Endothelial cell of umbilical vein (primary cell): ENCODE measurements around the gene TLR5. TPM values are rescaled to one million over a fixed set of nuclear protein-coding genes. Genes with fewer than 3 reads are reported as not detected.

Experiments used
- BruUV-seq: library from RNA; stranded (reverse); fragments of 400-500 nt; replicated peaks from 2 replicates; lab custom pipeline; 2021; lab: Mats Ljungman, UMichigan
- CTCF ChIA-PET: fragments of 300-600, 350-600 bp; sonication (Branson Sonifier 250); formaldehyde crosslinking; loops from one replicate; lab custom pipeline; 2021; ENCODE audit warnings: antibody characterized with exemption, inconsistent platforms; lab: Charles Lee
- POLR2A ChIA-PET: fragments of 300-600, 350-600 bp; sonication (Branson Sonifier 250); formaldehyde crosslinking; loops from one replicate; lab custom pipeline; 2021; ENCODE audit warnings: antibody characterized with exemption, inconsistent platforms; lab: Charles Lee
- DNase-seq: peaks from one replicate; pipeline ENCODE4 v3.0.0-alpha.2; 2011; ENCODE audit warnings: low read depth, low spot score
- FAIRE-seq: peaks from 2 replicates; lab custom pipeline; 2011; peaks lifted over from hg19 to GRCh38; lab: Jason Lieb, UNC
- H2AFZ ChIP-seq: 2 replicates; pipeline ENCODE4 v1.6.0; 2012; ENCODE audit warnings: low read depth, low read length, control low read depth, inconsistent platforms
- H3K27ac ChIP-seq: 2 replicates; pipeline ENCODE4 v1.5.1; 2011; ENCODE audit warnings: low read depth, mild to moderate bottlenecking, control low read depth, low read length, moderate library complexity; ENCODE audit not compliant: insufficient read depth
- H3K27me3 ChIP-seq, 2 experiments: 2 replicates each; pipeline versions ENCODE4 v1.6.0 to v1.6.1; 2011; ENCODE audit warnings: low read length in 2 of 2, mixed read lengths in 1 of 2; ENCODE audit not compliant: control insufficient read depth in 2 of 2, insufficient read depth in 2 of 2
- H3K36me3 ChIP-seq, 2 experiments: 2 replicates in 1 of 2; 3 replicates in 1 of 2; pipeline ENCODE4 v1.5.1; 2011; ENCODE audit warnings: low read length in 2 of 2, mild to moderate bottlenecking in 1 of 2, moderate library complexity in 1 of 2; ENCODE audit not compliant: control insufficient read depth in 2 of 2, insufficient read depth in 2 of 2; ENCODE audit errors: extremely low read depth in 1 of 2
- H3K4me1 ChIP-seq: 3 replicates; pipeline ENCODE4 v1.5.1; 2011; ENCODE audit warnings: mild to moderate bottlenecking, low read length; ENCODE audit not compliant: control insufficient read depth, insufficient read depth; ENCODE audit errors: extremely low read depth
- H3K4me2 ChIP-seq: 2 replicates; pipeline ENCODE4 v1.6.1; 2011; ENCODE audit warnings: low read length, control low read depth, mixed read lengths; ENCODE audit not compliant: insufficient read depth
- H3K4me3 ChIP-seq, 3 experiments: fragments of 200-600 bp in 1 of 3; sonication (generic), shearing (Covaris generic) in 1 of 3; replicated peaks in 1 of 3; 2 replicates each; pipeline ENCODE4 v1.5.1; 2011 to 2016; ENCODE audit warnings: control low read depth in 3 of 3, low read length in 3 of 3, mild to moderate bottlenecking in 2 of 3, inconsistent platforms in 1 of 3, low read depth in 1 of 3, moderate library complexity in 1 of 3; ENCODE audit not compliant: insufficient read depth in 1 of 3
- H3K79me2 ChIP-seq: 2 replicates; pipeline ENCODE4 v1.6.0; 2012; ENCODE audit warnings: low read length, inconsistent platforms; ENCODE audit not compliant: control insufficient read depth, insufficient read depth
- H3K9ac ChIP-seq: replicated peaks from 2 replicates; pipeline ENCODE3; 2011; ENCODE audit warnings: low read length, control low read depth; ENCODE audit not compliant: insufficient read depth; ENCODE audit errors: extremely low read depth
- H3K9me1 ChIP-seq: replicated peaks from 3 replicates; pipeline ENCODE4 v1.6.0; 2011; ENCODE audit warnings: mild to moderate bottlenecking, low read length; ENCODE audit not compliant: control insufficient read depth, insufficient read depth; ENCODE audit errors: extremely low read depth
- H3K9me3 ChIP-seq: replicated peaks from 2 replicates; pipeline ENCODE4 v1.5.1; 2012; ENCODE audit warnings: low read length, inconsistent platforms; ENCODE audit not compliant: control insufficient read depth, insufficient read depth
- H4K20me1 ChIP-seq: replicated peaks from 2 replicates; pipeline ENCODE3; 2011; ENCODE audit warnings: mild to moderate bottlenecking, low read length; ENCODE audit not compliant: control insufficient read depth, insufficient read depth; ENCODE audit errors: extremely low read depth
- EZH2 ChIP-seq: IDR thresholded peaks from 2 replicates; pipeline ENCODE4 v1.6.1; 2012; ENCODE audit warnings: borderline replicate concordance, low read depth, mild to moderate bottlenecking, moderate library complexity, low read length, inconsistent platforms; ENCODE audit not compliant: severe bottlenecking
- FOS ChIP-seq: IDR thresholded peaks from 2 replicates; pipeline ENCODE4 v1.6.1; 2011; ENCODE audit warnings: mild to moderate bottlenecking, low read length, moderate library complexity, borderline replicate concordance; ENCODE audit not compliant: insufficient read depth
- GATA2 ChIP-seq: IDR thresholded peaks from 2 replicates; pipeline ENCODE4 v1.7.0; 2011; ENCODE audit warnings: low read depth, mild to moderate bottlenecking, moderate library complexity, mixed read lengths, low read length; ENCODE audit not compliant: insufficient read length, insufficient read depth
- JUN ChIP-seq: IDR thresholded peaks from 2 replicates; pipeline ENCODE4 v1.6.1; 2011; ENCODE audit warnings: borderline replicate concordance, low read depth; ENCODE audit not compliant: insufficient read length, insufficient read depth
- MYC ChIP-seq: IDR thresholded peaks from one replicate; pipeline ENCODE4 v1.6.1; 2011; ENCODE audit warnings: mild to moderate bottlenecking, low read depth, low read length
- POLR2A ChIP-seq: IDR thresholded peaks from 2 replicates; pipeline ENCODE4 v1.6.1; 2012; ENCODE audit warnings: low read depth, mild to moderate bottlenecking, control low read depth, low read length
- POLR2AphosphoS5 ChIP-seq: IDR thresholded peaks from 2 replicates; pipeline ENCODE4 v1.6.1; 2012; ENCODE audit warnings: low read depth, mild to moderate bottlenecking, control low read depth, low read length, moderate library complexity; ENCODE audit not compliant: insufficient read depth
- dilution Hi-C: fragments of 300-500 bp; cut with MboI; formaldehyde crosslinking; loops from one replicate; pipeline ENCODE4 v1.15.0; 2019; ENCODE audit warnings: low sequenced_read_pairs; ENCODE audit not compliant: extremely low pct_ligation_motif_present
- intact Hi-C: fragments of 100-400 bp; cut with micrococcal nuclease; formaldehyde crosslinking; loops from one replicate; pipeline ENCODE4 v1.10.0; 2022
- polyA plus RNA-seq, 4 experiments: library from polyadenylated mRNA; depleted of rRNA in 3 of 4; stranded (reverse) in 3 of 4; unstranded in 1 of 4; fragments of >200 nt; gene quantifications; 2 replicates each; pipeline versions ENCODE4 v1.2.1 to v1.2.3, GENCODE V29; 2011 to 2012; ENCODE audit warnings: missing spikeins in 1 of 4
- total RNA-seq: library from RNA; stranded (reverse); gene quantifications from 2 replicates; pipeline ENCODE4 v1.2.3, GENCODE V29; 2021
- TF ChIP-seq, protein P1 (sequence below): IDR thresholded peaks from 2 replicates; pipeline ENCODE4 v1.6.1; 2011; ENCODE audit not compliant: insufficient read depth, insufficient read length
- TF ChIP-seq, protein P2 (sequence below), 2 donors: IDR thresholded peaks; 1 replicate in 1 of 2; 2 replicates in 1 of 2; pipeline ENCODE4 v1.5.1; 2011; ENCODE audit warnings: low read length in 2 of 2, mild to moderate bottlenecking in 2 of 2, moderate library complexity in 2 of 2, control low read depth in 1 of 2, inconsistent platforms in 1 of 2, low read depth in 1 of 2; ENCODE audit not compliant: insufficient read depth in 1 of 2; ENCODE audit errors: extremely low read depth in 1 of 2

Gene TLR5
- total and polyA plus RNA-seq, 2 donors (not counting 3 experiments of a cell fraction or from before 2014, with no cell fraction given), result 0.15 to 0.25 TPM

DNA sequence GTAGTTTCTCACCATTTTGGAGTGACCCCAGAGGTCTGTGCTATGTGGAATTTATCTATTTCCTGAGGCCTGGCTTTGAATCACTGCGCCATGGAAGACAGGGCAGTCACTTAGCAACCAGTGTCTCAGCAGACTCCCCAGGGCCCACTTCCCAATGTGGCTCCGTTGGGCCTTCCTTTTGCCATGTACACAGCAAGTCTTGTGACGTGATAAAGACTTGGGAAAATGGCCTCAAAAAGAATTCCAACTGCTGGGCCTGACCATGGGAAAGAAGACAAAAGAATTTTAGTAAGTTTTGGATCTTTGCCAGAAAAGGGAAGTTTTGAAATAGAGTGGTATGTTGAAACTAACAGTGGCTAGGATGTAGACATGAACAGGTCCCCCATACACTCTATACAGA, 36.2 kb downstream of the TLR5 start:
- no peaks in the 10 kb centered on the region for H3K36me3 ChIP-seq
- POLR2A ChIA-PET, result no interaction called here
- H3K79me2 ChIP-seq, result no peaks in the 10 kb centered on the region
- H3K9ac ChIP-seq, result no peak overlapping the region
- H3K27ac ChIP-seq, result no peak overlapping the region
- H2AFZ ChIP-seq, result no peak overlapping the region
- no peaks in the 10 kb centered on the region for H3K9me3 ChIP-seq
- H3K4me2 ChIP-seq, result no peak overlapping the region
- peaks cover 41% of the 10 kb centered on the region for H3K4me1 ChIP-seq
- intact Hi-C loops, result no loop called here
- TF ChIP-seq, protein P1, sequence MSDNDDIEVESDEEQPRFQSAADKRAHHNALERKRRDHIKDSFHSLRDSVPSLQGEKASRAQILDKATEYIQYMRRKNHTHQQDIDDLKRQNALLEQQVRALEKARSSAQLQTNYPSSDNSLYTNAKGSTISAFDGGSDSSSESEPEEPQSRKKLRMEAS, result no peak
- no peak for TF ChIP-seq MYC
- no peak for TF ChIP-seq POLR2A
- no peak for TF ChIP-seq EZH2
- no peak for TF ChIP-seq FOS
- DNase-seq (peak; percentile 56), FAIRE-seq (no peak)
- BruUV-seq, result no TSS peak
- CTCF ChIA-PET, result interaction anchor here (1.5 to 3.9 kb wide), 2 partner anchors 17 kb away, joined by 4 to 25 read pairs; no protein-coding TSS in a partner anchor
- H3K9me1 ChIP-seq, result no peaks in the 10 kb centered on the region
- H4K20me1 ChIP-seq, result no peaks in the 10 kb centered on the region
- H3K4me3 ChIP-seq, result no peak overlapping the region
- H3K27me3 ChIP-seq, result no peaks in the 10 kb centered on the region
- dilution Hi-C loops, result no loop called here

DNA sequence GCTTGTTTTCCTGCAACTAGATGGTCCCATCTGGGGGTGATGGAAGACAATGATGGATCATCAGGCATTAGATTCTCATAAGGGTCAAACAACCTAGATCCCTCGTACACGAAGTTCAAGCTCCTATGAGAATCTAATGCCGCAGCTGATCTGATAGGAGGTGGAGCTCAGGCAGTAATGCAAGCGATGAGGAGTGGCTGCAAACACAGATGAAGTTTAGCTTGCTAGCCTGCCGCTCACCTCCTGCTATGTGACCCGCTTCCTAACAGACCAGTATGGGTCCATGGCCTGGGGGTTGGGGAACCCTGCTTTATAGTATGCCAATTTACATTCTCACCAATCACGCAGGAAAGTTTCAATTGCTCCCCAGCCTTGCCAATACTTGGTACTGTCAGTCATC, 37.5 kb downstream of the TLR5 start:
- Histone ChIP-seq H3K27me3 (no peaks in the 10 kb centered on the region), H3K9ac (no peak overlapping the region), H4K20me1 (no peaks in the 10 kb centered on the region), H3K4me1 (peaks cover 40% of the 10 kb centered on the region), H3K79me2 (no peaks in the 10 kb centered on the region), H3K9me3 (no peaks in the 10 kb centered on the region), H2AFZ (no peak overlapping the region), H3K27ac (no peak overlapping the region), H3K4me2 (no peak overlapping the region), H3K4me3 (no peak overlapping the region), H3K36me3 (no peaks in the 10 kb centered on the region), H3K9me1 (no peaks in the 10 kb centered on the region)
- no TSS peak for BruUV-seq
- intact Hi-C loops, result no loop called here
- FAIRE-seq (no peak), DNase-seq (no peak)
- ChIA-PET POLR2A (interaction anchor here (0.7 kb wide), 1 partner anchor 9 kb away, joined by 3 read pairs; no protein-coding TSS in a partner anchor), CTCF (interaction anchor here (0.7 to 3.9 kb wide), 5 partner anchors 9 to 265 kb away, joined by 3 to 66 read pairs (median 3); no protein-coding TSS in a partner anchor)
- dilution Hi-C loops, result no loop called here
- TF ChIP-seq POLR2AphosphoS5 (no peak), POLR2A (no peak), GATA2 (no peak), EZH2 (no peak), MYC (no peak), JUN (no peak), FOS (no peak)
- TF ChIP-seq, protein P1, result no peak
- TF ChIP-seq, protein P2, sequence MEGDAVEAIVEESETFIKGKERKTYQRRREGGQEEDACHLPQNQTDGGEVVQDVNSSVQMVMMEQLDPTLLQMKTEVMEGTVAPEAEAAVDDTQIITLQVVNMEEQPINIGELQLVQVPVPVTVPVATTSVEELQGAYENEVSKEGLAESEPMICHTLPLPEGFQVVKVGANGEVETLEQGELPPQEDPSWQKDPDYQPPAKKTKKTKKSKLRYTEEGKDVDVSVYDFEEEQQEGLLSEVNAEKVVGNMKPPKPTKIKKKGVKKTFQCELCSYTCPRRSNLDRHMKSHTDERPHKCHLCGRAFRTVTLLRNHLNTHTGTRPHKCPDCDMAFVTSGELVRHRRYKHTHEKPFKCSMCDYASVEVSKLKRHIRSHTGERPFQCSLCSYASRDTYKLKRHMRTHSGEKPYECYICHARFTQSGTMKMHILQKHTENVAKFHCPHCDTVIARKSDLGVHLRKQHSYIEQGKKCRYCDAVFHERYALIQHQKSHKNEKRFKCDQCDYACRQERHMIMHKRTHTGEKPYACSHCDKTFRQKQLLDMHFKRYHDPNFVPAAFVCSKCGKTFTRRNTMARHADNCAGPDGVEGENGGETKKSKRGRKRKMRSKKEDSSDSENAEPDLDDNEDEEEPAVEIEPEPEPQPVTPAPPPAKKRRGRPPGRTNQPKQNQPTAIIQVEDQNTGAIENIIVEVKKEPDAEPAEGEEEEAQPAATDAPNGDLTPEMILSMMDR (IDR thresholded peaks at IDR 0.05; ENCODE audit: extremely low read depth in 1 of 2, insufficient read depth in 1 of 2, low read depth in 1 of 2, low read length in 2 of 2), result no peak
